Measurements from ENCODE around the gene ANKS4B. TPM values are rescaled to one million over a fixed set of nuclear protein-coding genes. Genes with fewer than 3 reads are reported as not detected.
A peak's percentile ranks its signal among the peaks of the same experiment; 100 is the strongest.
"Not testable (repeated sequence)": the region's sequence is repeated elsewhere in the genome, so short reads cannot be mapped to it uniquely, and the experiment has no call there.

Gene ANKS4B
- polyA plus RNA-seq, 5 donors: 0.06 to 0.13 (median 0.07) TPM

DNA sequence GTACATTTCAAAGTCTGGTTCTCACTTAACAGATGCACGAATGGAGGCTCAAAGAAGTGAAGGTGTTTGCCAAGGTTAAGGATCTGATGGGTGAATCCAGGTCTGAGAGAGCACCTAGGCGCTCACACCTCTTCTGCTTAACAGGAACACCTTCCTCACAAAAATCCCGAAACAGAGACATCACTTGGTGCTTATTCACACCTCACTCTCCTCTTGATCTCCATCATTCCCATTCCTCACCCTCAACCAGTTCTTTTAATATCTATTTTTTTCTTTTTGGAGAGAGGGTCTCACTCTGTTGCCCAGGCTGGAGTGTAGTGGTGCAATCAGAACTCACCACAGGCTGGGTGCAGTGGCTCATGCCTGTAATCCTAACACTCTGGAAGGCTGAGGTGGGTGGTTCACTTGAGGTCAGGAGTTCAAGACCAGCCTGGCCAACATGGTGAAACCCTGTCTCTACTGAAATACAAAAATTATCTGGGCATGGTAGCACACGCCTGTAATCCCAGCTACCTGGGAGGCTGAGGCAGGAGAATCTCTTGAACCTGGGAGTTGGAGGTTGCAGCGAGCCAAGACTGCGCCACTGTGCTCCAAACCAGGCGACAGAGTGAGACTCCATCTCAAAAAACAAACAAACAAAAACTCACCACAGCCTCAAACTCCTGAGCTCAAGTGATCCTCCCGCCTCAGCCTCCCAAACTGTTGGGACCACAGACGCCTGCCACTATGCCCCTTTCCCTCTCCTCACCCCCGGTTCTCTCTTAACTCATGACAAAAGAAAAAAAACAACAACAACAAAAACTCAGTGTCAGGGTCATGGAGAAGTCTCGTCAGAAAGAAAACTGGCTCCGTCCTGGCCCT, 29.5 kb downstream of the ANKS4B start:
- DNase-seq: no peak

DNA sequence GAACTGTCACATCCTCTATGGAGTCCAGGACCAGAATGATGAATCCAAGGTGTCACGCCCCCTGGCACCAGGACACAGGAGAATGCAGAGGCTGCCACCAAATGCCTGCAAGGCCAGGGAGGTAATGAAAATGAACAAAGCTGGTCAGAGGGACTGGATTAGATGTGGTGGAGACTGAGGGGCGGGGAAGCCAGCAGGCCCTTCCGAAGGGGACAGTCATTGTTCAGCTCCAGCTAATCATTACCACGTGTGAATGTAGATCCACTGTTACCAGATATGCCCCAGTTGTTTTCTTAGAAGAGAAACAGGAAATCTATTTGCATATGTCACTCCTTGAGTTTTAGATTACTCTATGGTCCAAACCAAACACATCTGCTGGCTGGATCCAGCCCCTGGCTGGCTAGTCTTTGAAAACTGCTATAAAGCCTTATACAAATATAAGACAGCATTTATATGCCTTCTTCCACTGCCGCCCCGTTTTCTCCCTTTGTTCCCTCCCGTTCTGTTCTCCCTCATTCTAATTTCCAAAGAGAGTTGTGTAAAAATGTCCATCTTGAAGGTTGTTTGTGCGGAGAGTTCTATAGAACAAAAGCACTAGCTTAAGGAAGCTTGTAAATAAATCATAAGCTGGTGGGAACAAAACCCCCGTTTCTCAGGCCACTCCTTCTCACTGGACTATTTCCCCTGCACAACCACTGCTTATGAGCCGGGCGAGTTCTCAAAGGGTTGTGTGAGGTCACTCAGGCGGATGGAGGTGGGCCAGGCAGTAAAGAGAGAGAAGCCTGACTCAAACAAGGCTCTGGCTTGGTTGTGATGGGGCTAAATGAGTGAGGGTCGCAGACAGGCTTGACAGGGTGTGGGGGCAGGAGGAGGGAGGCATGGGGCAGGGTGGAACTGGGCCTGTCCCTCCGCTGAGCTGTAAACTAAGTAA, 30.4 kb downstream of the ANKS4B start:
- DNase-seq: peak; percentile 60 to 75

DNA sequence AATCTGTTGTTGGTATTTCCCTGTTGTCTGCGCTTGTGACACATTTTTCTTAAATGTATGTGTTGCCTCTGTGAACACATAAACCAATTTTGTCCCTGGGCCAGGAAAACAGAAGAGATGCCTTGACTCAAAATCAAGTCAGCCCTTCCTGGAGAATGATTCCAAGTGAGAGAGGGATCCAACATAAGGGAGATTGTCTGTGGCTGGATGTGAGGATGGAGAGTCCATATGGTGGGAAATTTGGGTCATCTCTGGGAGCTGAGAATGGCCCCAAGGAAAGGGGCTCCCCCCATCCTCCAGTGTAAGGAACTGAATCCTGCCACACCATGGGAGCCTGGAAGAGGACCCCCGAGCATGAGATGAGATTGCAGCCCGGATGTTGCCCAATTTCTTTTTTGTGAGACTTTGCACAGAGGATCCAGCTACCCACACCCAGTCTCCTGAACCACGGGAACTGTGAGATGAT, 31.1 kb downstream of the ANKS4B start:
- peak in 1 of 2 donors; percentile 53 for DNase-seq

DNA sequence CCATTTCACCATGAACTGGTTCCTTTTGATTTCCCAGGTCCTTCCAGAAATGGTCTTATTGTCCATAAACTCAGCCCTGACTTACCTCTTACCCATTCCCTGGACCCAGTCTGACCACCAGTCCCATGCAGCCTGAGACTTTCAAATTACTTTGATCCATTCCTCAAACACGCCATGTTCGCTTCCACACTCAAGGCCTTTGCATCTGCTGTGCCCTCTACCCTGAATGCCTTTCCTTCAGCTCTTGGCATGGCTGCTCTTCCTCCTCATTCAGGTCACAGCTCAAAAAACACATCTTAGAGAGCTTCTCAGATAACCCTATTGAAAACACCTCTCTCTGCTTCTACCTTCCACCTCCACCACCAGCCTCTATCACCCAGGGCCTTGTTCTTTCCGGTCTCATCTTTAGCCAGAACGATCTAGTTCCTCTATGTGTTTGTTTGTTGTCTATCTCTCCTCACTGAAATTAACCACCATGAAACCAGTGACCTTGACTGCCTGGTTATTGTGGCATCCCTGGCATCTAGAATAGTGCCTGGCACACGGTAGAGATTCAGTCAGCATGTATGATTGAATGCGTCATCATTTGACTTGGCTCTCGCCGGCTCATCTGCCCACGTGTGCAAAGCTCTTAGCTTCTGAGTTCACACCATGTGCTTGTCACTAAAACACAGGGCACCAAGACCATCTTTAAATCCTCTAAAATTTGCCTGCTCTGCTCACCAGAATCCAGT, 31.8 kb downstream of the ANKS4B start:
- no peak for DNase-seq

DNA sequence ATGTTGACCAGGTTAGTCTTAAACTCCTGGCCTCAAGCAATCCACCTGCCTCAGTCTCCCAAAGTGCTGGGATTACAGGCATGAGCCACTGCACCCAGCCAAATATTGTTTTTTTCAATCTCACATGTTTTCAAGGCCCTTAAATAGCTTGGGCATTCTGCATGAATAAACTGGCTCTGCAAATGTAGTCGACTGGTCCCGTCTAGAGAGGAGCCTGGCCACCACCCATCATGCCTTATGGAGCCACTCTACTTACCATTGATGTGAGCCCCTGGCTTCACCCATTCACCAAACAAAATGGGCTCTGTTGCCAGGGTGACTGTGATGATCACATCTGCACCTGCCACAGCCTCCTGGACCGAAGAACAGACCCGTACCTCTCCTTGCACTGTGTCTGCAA, 33.8 kb downstream of the ANKS4B start:
- no peak for DNase-seq

DNA sequence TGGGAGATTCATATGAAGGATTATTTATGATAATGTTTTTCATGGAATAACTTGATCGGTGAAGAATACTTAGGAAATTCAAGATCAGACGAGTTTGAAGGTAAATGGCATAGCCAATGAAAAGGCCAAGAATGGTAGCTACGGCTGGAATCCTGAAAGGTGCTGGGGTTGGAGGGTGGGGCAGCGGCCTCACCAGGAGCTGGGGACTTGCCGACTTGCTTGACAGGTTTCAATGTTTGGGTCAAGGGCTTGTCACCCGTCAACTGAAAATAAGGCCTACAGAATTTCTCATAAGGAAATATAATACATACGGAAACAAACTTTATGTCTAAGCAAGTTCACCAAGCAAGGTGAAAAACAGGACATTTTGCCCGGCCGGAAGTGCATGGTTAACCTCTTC, 34.7 kb downstream of the ANKS4B start:
- peak in 1 of 2 donors; percentile 6 for DNase-seq

DNA sequence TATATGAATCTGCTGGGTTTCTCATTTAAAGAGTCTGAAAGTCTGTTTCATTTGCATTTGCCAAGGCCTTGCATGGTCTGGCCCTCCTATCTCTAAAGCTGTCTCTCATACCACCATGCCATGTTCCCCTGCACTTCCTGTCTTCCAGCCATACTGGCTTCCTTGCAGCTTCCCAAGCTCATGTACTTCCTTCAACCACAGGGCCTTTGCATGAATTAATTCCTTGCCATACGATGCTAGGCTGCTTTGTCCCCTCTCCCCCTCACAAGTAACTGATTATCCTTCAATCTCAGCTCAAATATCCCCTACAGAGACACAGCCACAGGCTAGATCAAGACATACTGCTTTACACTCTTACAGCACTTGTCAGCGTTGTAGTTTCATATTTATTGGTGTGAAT, 38.8 kb downstream of the ANKS4B start:
- no peak for DNase-seq

DNA sequence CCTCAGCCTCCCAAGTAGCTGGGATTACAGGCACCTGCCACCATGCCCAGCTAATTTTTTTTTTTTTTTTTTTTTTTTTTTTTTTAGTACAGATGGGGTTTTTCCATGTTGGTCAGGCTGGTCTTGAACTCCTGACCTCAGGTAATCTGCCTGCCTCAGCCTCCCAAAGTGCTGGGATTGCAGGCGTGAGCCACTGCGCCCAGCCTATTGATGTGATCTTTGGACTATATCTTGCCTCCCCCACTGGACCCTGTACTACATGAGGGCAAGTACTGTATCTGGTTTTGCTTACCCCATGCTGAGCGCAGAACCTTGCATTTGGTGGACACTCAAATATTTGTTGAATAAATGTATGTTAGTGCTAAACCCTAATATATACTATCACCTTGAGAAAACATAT, 39.3 kb downstream of the ANKS4B start:
- not testable (repeated sequence) for DNase-seq

DNA sequence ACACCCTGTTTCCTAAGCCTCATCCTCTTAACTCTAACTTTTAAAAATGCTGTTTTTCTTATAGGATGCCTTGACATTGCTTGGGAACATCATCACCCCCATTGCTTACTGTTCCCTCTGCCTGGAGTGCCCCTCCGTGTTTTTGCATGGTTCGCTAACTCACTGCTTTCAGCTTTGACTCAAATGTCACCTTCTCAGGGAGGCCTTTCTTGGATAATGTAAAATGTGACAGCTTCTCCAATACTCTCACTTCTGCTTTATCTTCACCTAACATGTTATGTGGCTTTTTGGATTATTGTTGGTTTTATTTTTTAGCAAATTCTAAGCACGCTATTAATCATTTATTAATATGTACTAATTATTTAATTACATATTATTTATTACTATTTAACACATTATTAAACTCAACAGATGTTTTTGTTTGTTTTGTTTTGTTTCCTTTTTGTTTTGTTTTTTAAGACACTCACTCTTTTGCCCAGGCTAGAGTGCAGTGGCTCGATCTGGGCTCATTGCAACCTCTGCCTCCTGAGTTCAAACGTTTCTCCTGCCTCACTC, 40.8 kb downstream of the ANKS4B start:
- no peak for DNase-seq

DNA sequence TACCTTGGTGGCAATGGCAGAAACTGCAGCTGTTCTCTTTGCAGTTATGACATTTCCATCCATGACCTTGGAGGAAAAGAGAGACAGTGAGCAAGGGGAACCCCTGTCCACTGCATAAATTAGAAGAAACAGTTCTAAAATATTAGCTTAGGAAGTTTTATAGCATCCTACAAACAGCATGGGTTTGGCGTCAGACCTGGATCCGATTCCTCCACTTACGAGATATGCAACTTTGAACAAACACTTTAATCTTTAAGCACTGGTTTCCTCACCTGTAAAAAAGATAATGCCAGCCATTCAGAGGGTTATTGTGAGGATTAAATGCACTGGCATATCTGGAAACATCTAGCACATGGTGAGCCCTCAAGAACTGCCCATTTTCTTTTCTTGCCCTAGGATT, 42.0 kb downstream of the ANKS4B start:
- DNase-seq: no peak

DNA sequence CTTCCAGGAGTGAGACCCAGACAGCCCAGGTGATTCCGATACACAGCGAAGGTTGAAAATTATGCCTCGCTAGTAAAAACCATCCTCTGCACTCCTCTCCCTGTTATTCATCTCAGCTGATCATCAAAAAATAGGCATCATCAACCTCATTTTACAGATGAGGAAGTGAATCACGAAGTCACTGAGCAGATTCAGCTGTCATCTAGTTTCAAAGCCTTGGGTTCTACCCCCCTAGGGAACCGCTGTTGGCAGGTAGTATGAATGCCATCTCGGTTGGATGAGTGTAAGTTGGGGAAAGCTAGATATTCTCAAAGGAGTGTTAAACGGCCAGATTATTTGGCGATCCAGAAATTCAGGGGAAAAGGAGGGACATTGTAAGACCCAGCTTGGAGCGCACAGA, 42.6 kb downstream of the ANKS4B start:
- DNase-seq: no peak

DNA sequence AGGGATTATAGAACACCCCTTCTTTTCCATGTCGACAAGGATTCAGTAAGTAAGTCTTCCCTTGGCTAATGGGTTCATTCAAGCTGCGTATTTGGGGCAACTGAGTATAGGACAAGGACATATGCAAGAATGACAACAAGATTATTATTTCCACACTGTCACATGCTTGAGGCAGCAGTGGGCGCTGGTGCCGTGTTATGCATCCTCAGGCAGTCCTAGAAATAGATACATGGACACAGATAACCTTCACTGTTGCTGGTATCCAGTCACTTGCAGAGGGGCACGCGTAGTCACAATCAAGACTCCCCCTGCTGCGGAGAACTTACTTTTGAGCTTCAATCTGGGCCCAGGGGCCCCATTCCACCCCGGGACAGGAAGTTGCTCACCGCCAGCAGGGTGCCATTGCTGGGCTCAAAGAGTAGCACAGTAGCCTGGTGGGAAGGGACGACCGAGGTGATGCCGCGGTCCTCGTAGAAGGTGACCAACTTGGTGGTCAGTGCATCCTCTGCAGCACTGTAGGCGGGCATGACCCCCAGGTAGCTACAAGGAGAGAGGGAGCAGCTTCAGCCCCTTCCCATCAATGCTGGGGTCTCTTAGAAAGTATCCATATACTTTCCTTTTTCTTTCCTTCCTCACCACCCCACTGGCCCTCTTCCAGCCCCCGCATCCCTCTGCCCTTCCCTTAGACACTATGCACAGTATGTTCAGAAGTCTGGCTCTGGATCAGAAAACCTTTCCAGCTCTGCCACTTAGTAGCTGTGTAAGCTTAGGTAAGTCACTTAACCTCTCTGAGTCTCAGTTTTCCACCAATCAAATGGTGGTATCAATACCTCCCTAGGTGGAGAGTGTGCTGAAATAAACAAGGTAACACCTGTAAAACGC, 43.8 kb downstream of the ANKS4B start:
- no peak for DNase-seq

DNA sequence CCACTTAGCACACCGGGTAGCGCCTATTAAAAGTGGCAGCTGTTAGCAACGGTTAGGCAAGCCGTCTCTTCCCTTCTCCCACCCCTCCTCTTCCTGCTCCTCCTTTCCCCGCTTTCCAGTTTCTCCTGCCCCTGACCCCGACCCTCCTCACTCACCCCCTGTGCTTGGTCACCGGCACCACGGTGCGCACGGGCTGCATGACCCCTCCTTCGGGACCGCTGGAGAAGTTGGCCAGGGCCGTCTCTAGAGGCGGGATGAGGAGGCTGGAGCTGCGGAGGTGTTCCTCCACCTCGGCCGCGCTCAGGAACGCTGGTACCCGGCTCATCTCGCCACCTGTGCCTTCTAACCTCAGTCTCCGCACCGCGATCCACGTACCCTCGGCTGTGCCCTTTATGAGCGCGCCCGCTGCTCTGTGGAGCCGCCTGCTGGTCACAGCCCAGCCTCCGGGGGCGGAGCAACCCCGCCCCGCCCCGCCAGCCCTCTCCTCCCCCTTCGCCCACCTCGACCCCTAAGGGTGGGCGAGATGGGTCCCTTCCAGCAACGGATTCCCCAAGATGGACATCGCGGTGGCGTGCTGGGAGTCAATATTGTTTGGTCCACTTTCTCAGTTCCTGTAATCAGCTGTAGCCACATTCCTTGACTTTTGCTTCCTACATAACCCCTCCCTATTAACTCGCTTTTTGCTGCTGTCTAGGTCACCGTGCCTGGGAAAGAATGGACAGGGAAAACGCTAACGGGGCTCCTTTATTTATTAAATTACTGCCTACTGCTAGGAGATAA, 44.6 kb downstream of the ANKS4B start, which contains the start of gene CRYM:
CRYM (minus strand) TSS at position 364 of the 780 bp plus-strand sequence; CDS start at position 325, 39 bp downstream.
- peak in 1 of 2 donors; percentile 36 for DNase-seq

DNA sequence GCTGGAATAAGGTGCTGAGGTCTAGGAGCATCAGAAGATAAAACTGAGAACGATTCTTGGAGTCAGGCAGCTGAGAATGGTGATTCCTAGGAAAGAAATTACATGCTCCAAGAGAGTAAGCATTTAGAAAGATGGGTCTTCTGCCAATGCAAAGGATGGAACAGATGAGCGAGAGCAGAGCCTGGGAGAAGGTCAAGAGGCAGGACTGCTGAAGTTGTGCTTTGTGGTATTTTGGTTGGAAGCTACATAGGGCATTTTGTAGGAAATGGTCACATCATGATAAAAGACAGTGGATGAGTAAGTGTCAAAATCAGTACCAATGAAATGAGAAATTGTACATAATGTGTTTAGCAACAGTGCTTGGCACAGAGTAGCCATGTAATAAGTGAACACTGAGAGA, 46.0 kb downstream of the ANKS4B start:
- DNase-seq: no peak

DNA sequence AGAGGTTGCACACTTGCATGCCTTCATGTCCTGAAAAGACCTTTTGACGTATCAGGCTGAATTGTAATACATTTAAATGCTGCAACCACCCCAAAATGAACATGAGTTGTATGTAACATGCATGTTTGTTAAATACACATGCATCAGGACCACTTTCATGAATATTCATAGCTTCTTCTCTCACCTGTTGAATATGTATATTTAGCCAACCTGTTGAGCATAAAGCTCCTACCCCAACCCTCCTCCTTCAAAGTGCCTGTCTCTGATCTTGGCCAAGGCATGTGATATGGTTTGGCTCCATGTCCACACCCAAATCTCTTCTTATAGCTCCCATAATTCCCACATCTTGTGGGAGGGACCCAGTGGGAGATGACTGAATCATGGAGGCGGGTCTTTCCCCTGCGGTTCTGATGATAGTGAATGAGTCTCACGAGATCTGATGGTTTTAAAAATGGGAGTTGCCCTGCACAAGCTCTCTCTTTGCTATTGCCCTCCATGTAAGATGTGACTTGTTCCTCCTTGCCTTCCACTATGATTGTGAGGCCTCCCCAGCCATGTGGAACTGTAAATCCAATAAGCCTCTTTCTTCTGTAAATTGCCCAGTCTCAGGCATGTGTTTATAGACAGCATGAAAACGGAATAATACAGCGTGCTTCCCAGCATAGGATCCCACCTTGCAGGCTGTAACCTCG, 48.3 kb downstream of the ANKS4B start:
- DNase-seq: no peak

DNA sequence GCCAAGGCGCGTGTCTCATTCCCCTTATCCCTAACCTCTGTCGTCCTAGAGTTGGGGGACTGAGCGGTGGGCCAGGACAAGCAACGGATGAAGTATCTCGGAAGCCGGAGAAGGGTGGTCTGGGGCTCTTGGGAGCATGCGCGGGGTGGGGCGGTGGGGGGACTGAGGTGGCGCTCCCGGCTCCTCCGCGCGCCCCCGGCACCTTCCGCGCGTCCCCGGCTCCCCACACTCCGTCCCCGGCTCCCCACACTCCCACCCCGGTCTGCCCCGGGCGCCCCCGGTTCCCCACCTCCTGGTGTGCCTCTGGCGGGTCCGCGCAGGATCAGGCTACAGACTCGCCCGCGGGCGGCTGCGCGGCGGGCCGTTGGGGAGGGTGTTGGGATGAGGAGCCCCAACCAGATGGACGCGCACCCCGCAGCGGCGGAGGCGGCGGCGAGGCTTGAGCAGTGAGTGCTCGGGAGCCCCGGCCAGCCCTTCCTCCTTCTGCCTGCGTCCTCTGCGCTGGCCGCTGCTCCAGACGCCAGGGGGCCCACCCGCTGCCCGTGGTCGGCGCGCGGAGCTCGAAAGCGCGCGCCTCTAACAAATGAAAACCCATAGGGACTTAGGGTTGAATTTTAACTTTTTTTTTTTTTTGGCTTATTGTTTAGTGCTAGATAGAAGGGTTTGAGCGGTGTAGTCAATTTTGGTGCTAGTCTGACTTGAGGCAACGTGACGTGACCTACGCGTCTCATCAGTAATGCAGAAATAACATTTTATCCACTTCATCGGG, 50.2 kb downstream of the ANKS4B start:
- peak in 1 of 2 donors; percentile 52 for DNase-seq

DNA sequence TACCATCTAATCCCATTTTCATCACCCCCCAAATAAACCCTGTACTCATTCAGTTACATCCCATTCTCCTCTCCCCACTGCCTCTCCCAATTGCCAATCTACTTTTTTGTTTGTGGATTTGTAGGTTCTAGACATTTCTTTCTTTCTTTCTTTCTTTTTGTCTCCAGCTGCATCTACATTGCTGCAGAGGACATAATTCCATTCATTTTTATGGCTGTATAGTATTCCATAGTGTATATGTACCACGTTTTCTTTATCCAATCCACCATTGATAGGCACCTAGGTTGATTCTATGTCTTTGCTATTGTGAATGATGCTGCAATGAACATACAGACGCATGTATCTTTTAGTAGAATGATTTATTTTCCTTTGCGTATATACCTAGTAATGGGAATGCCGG, 50.9 kb downstream of the ANKS4B start:
- DNase-seq: no peak

DNA sequence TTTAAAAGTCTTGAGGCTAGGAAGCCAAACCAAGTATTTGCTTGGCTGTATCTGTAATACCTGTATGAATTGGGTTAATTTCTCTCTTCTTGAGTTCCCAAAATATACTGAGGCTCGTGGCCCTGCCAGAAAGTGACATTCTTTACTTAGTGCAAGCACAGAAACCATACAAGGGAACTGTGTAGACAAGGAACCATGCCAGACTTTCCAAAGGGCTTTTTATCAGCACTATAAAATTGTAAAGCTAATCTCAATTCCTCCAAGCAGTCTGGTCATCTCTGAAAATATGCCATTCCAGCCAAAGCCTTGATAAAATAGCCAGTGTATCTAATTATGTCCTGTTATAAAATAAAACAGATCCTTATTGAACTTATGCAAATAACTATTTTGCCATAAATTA, 51.8 kb downstream of the ANKS4B start:
- DNase-seq: no peak

Data from right lung (tissue), 5 donors.